Neutrophil (primary cell): ENCODE measurements around the gene RCBTB2.
A peak's percentile ranks its signal among the peaks of the same experiment; 100 is the strongest.

Experiments
- H3K27ac ChIP-seq: fragments of 200-600 bp; sonication (generic); 2 replicates; pipeline ENCODE4 v1.5.1; 2016; ENCODE audit warnings: mild to moderate bottlenecking, moderate library complexity
- H3K27me3 ChIP-seq: fragments of 200-600 bp; sonication (generic); 2 replicates; pipeline ENCODE4 v1.6.0; 2016; ENCODE audit warnings: mild to moderate bottlenecking
- H3K36me3 ChIP-seq: fragments of 200-600 bp; sonication (generic); 2 replicates; pipeline ENCODE4 v1.5.1; 2017
- H3K4me1 ChIP-seq, 2 experiments: fragments of 200-600 bp in 1 of 2; sonication (generic) in 1 of 2; 1 replicate in 1 of 2; 2 replicates in 1 of 2; pipeline versions ENCODE4 v1.5.1 to v1.6.1; 2013 to 2016; ENCODE audit warnings: low read depth in 1 of 2, low read length in 1 of 2, mild to moderate bottlenecking in 1 of 2, moderate library complexity in 1 of 2; ENCODE audit not compliant: control insufficient read depth in 1 of 2, insufficient read depth in 1 of 2
- H3K4me3 ChIP-seq, 2 experiments: fragments of 200-600 bp in 1 of 2; sonication (generic) in 1 of 2; 1 replicate in 1 of 2; 2 replicates in 1 of 2; pipeline ENCODE4 v1.5.1; 2013 to 2016; ENCODE audit warnings: low read depth in 1 of 2, low read length in 1 of 2, mild to moderate bottlenecking in 1 of 2, moderate library complexity in 1 of 2
- H3K9me3 ChIP-seq: fragments of 200-600 bp; sonication (generic); 2 replicates; pipeline ENCODE4 v1.5.1; 2016
- TF ChIP-seq, protein P1 (sequence below): fragments of 200-600 bp; sonication (generic); IDR thresholded peaks from 2 replicates; pipeline ENCODE4 v1.5.1; 2016; ENCODE audit warnings: antibody characterized with exemption

RCBTB2 gene

DNA sequence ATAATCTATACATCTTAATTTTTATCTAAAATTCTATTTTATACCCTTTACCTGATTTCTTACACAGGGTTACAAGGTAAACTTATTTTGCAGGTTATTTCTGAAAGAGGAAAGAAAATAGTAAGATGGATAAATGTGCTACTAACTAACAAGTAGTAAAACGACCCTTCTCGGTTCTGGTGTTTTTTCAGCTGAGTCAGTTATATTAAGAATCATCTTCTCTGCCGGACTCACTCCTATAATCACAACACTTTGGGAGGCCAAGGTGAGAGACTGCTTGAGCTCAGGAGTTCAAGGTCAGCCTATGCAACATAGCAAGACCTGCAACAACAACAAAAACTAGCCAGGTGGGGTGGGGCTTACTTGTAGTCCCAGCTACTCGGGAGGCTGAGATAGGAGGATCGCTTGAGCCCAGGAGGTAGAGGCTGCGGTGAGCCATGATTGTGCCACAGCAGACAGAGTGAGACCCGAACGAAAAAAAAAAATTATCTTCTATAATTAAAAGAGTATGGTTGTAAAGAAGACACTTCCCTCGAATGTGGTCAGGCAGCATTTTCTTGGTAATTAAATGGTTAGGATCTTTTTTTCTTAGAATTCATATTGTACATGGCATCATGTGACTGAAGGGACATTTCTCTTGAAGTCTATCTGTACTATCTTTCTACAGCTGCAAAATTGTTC, 27.9 kb upstream of the RCBTB2 start:
- no peaks in the 10 kb centered on the region for H3K27me3 ChIP-seq
- no peaks in the 10 kb centered on the region for H3K36me3 ChIP-seq
- no peaks in the 10 kb centered on the region for H3K9me3 ChIP-seq
- peaks cover 65 to 71% of the 10 kb centered on the region in 2 experiments for H3K4me1 ChIP-seq
- TF ChIP-seq, protein P1, sequence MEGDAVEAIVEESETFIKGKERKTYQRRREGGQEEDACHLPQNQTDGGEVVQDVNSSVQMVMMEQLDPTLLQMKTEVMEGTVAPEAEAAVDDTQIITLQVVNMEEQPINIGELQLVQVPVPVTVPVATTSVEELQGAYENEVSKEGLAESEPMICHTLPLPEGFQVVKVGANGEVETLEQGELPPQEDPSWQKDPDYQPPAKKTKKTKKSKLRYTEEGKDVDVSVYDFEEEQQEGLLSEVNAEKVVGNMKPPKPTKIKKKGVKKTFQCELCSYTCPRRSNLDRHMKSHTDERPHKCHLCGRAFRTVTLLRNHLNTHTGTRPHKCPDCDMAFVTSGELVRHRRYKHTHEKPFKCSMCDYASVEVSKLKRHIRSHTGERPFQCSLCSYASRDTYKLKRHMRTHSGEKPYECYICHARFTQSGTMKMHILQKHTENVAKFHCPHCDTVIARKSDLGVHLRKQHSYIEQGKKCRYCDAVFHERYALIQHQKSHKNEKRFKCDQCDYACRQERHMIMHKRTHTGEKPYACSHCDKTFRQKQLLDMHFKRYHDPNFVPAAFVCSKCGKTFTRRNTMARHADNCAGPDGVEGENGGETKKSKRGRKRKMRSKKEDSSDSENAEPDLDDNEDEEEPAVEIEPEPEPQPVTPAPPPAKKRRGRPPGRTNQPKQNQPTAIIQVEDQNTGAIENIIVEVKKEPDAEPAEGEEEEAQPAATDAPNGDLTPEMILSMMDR: no peak
- H3K4me3 ChIP-seq: no peak overlapping the region
- peak overlapping the region; percentile 95 for H3K27ac ChIP-seq

DNA sequence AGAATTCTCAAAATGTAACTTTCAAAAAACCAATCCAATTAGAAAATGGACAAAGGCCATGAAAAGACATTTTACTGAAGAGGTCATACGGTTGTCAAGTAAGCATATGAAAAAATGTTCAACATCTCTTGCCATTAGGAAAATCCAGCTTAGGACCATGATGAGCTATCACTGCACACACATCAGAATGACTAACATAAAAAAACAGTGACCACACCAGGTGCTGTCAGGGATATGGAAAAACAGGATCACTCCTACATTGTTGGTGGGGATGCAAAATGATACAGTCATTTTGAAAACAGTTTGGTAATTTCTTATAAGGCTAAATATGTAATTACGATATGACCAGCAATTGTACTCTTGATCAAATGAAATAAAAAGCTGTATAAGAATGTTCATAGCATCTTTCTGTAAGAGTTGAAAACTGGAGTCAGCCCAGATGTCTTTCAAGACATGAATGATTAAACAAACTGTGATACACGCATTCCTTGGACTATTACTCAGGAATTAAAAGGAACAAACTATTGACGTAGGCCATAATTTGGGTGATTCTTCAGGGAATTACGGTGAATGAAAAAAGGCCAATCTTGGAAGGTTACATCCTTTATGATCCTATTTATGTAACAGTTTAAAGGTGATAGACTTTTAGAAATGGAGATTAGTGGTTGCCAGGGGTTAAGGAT, 26.9 kb upstream of the RCBTB2 start:
- Histone ChIP-seq H3K9me3 (no peaks in the 10 kb centered on the region), H3K4me3 (no peak overlapping the region), H3K36me3 (no peaks in the 10 kb centered on the region), H3K27ac (peak overlapping the region; percentile 44), H3K4me1 (peaks cover 54 to 60% of the 10 kb centered on the region in 2 experiments), H3K27me3 (no peaks in the 10 kb centered on the region)
- TF ChIP-seq, protein P1: no peak

DNA sequence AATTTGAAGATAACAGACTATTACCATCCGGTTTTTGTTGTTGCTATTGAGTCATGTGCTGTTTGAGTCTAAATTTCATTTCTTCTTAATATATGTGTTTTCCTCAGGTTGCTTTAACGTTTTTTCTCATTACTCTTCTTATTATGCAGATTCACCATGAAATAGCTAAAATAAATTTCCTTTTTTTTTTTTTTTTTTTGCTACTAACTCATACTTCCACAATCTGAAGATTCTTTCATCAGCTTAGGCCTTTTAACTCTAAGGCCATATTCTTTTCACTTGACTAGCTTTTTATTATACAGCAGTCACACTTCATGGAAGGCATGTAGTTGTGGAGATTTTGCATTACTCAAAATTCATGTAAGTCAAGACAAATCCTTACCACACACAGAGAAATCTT, 23.9 kb upstream of the RCBTB2 start:
- H3K4me1 ChIP-seq: peaks cover 25 to 31% of the 10 kb centered on the region in 2 experiments
- peak overlapping the region; percentile 71 for H3K27ac ChIP-seq
- TF ChIP-seq, protein P1: no peak
- no peak overlapping the region for H3K4me3 ChIP-seq
- H3K36me3 ChIP-seq: no peaks in the 10 kb centered on the region
- no peaks in the 10 kb centered on the region for H3K9me3 ChIP-seq
- H3K27me3 ChIP-seq: no peaks in the 10 kb centered on the region

DNA sequence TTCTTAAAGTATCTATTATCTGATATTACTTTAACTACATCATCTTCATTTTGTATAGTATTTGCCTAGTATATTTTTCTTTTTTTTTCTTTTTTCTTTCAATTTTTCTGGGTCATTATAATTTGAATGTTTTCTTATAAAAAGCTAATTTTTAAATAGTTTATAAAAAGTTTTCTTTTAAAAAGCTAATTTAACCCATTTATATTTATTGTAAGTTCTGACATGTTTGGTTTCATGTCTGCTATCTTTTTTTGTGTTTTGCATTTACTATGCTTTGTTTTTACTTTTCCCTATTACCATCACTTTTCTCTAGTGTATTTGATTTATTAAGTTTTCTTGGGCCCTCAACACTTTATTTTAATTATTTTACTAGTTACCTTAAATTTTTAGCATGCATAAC, 22.6 kb upstream of the RCBTB2 start:
- Histone ChIP-seq H3K36me3 (no peaks in the 10 kb centered on the region), H3K9me3 (no peaks in the 10 kb centered on the region), H3K27ac (no peak overlapping the region), H3K4me3 (no peak overlapping the region), H3K4me1 (peaks cover 16 to 18% of the 10 kb centered on the region in 2 experiments), H3K27me3 (no peaks in the 10 kb centered on the region)
- TF ChIP-seq, protein P1: no peak

DNA sequence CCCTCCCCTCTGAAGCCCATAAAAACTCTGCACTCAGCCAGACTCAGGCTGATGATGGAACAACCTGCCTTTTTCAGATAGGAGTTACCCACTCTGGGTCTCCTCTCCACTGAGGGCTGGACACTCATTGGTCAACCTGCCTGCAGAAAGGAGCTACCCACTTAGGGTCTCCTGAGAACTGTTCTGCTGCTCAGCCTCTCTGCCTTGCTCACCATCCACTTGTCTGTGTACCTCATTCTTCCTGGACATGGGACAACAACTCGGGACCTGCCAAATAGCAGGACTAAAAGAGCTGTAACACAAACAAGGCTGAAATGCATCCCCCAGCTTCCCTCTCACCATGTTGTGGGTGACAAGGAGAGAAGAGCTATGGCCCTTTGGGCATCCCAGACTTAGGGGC, 18.4 kb upstream of the RCBTB2 start:
- Histone ChIP-seq H3K4me3 (no peak overlapping the region), H3K4me1 (peaks cover 2 to 5% of the 10 kb centered on the region in 2 experiments), H3K27me3 (no peaks in the 10 kb centered on the region)

More for the DNA sequence above, 18.4 kb upstream of the RCBTB2 start:
- Histone ChIP-seq H3K27ac (no peak overlapping the region), H3K9me3 (no peaks in the 10 kb centered on the region), H3K36me3 (no peaks in the 10 kb centered on the region)
- TF ChIP-seq, protein P1: no peak
